Glutamatergic neuron (in vitro differentiated cells): Measurements from ENCODE around the gene NPSR1. TPM values are rescaled to one million over a fixed set of nuclear protein-coding genes. Genes with fewer than 3 reads are reported as not detected.
A peak's percentile ranks its signal among the peaks of the same experiment; 100 is the strongest.

Experiments
- DNase-seq: peaks from one replicate; pipeline ENCODE4 v3.0.0; 2022
- H3K27ac Mint-ChIP-seq: one replicate; pipeline ENCODE4 v1.8.0; 2020; ENCODE audit warnings: mild to moderate bottlenecking, mixed read lengths, inconsistent platforms; ENCODE audit not compliant: unreplicated experiment
- H3K27me3 Mint-ChIP-seq: one replicate; pipeline ENCODE4 v1.8.0; 2020; ENCODE audit warnings: mild to moderate bottlenecking, moderate library complexity, mixed read lengths, inconsistent platforms; ENCODE audit not compliant: unreplicated experiment
- H3K36me3 Mint-ChIP-seq: one replicate; pipeline ENCODE4 v1.8.0; 2020; ENCODE audit warnings: mild to moderate bottlenecking, mixed read lengths, inconsistent platforms; ENCODE audit not compliant: unreplicated experiment
- H3K4me1 Mint-ChIP-seq: one replicate; pipeline ENCODE4 v1.8.0; 2020; ENCODE audit warnings: mild to moderate bottlenecking, low read depth, mixed read lengths, inconsistent platforms; ENCODE audit not compliant: unreplicated experiment
- H3K4me3 Mint-ChIP-seq: one replicate; pipeline ENCODE4 v1.8.0; 2020; ENCODE audit warnings: mild to moderate bottlenecking, mixed read lengths, inconsistent platforms; ENCODE audit not compliant: unreplicated experiment
- H3K9me3 Mint-ChIP-seq: one replicate; pipeline ENCODE4 v1.8.0; 2020; ENCODE audit warnings: mild to moderate bottlenecking, moderate library complexity, mixed read lengths, inconsistent platforms; ENCODE audit not compliant: unreplicated experiment
- total RNA-seq: library from RNA; stranded (reverse); fragmentation: NEBNext Ultra II Directional; extraction: Animal tissue kit (Norgen Biotek cat#: 25700); gene quantifications from one replicate; pipeline ENCODE4 v1.2.1, GENCODE V29; 2021; ENCODE audit not compliant: unreplicated experiment
- TF ChIP-seq, protein P1 (sequence below): fragments of 200-600 bp; sonication (generic); IDR thresholded peaks from one replicate; pipeline ENCODE4 v1.5.0; 2021; ENCODE audit not compliant: partially characterized antibody, unreplicated experiment

NPSR1 gene
- total RNA-seq, 1 donor from 2014 or later, result not detected

DNA sequence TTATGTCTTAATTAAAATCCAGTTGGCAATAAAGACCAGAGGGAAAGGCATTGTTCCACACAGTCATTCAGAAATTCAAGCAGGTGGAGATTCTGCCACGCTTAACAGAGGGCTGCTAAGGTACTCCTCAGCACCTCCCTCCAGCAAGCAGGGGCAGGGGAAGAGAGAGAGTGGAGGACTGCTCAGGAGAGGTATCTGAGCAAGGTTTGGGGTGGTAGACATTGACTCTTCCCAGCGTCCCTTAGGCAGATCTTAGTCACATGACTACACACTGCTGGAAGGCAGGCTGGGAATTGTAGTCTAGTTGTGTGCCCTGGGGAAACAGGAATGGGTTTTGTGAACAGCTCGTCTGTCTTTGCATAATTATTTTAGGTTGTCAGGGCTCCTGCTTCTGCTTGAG is 181.6 kb downstream of the NPSR1 start:
- peaks cover 4% of the 10 kb centered on the region for H3K27me3 Mint-ChIP-seq
- no peaks in the 10 kb centered on the region for H3K36me3 Mint-ChIP-seq

DNA sequence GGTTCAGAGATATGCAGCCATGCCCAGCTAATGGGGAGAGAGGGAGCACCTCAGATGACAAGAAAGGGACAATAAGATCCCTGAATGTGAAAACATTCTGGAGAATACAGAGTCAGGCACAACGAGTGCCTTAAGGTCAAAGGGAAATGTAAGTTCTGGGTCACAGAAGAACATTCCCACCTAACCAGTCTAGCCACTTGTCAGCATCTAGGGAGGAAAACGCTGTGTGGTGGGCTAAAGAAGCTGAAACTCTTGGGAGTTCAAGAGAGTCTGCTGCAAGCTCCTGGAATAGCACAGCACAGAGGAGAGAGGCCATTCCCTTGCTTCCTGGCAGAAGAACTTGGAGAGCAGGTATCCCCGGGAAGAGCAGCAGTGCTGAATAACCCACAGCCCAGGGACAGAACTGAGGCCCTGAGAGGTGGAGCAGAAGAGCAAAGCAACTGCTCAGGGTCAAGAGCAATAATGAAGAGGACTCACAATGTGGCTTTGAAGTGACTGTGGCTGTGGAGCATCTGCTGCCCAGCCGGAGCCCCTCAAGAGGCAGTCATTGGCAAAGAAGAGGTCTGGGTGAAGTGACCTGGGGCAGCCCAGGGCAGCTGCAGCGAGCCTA is 182.3 kb downstream of the NPSR1 start:
- no peak for DNase-seq
- Mint-ChIP-seq H3K9me3 (peaks cover 3% of the 10 kb centered on the region), H3K36me3 (no peaks in the 10 kb centered on the region), H3K27ac (no peak overlapping the region), H3K4me3 (no peak overlapping the region), H3K4me1 (peaks cover 22% of the 10 kb centered on the region), H3K27me3 (peaks cover 2% of the 10 kb centered on the region)
- TF ChIP-seq, protein P1, sequence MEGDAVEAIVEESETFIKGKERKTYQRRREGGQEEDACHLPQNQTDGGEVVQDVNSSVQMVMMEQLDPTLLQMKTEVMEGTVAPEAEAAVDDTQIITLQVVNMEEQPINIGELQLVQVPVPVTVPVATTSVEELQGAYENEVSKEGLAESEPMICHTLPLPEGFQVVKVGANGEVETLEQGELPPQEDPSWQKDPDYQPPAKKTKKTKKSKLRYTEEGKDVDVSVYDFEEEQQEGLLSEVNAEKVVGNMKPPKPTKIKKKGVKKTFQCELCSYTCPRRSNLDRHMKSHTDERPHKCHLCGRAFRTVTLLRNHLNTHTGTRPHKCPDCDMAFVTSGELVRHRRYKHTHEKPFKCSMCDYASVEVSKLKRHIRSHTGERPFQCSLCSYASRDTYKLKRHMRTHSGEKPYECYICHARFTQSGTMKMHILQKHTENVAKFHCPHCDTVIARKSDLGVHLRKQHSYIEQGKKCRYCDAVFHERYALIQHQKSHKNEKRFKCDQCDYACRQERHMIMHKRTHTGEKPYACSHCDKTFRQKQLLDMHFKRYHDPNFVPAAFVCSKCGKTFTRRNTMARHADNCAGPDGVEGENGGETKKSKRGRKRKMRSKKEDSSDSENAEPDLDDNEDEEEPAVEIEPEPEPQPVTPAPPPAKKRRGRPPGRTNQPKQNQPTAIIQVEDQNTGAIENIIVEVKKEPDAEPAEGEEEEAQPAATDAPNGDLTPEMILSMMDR, result no peak

More for the DNA sequence above, 181.6 kb downstream of the NPSR1 start:
- no peak for DNase-seq
- Mint-ChIP-seq H3K4me1 (peaks cover 20% of the 10 kb centered on the region), H3K9me3 (peaks cover 3% of the 10 kb centered on the region), H3K4me3 (no peak overlapping the region), H3K27ac (no peak overlapping the region)
- TF ChIP-seq, protein P1, result no peak

DNA sequence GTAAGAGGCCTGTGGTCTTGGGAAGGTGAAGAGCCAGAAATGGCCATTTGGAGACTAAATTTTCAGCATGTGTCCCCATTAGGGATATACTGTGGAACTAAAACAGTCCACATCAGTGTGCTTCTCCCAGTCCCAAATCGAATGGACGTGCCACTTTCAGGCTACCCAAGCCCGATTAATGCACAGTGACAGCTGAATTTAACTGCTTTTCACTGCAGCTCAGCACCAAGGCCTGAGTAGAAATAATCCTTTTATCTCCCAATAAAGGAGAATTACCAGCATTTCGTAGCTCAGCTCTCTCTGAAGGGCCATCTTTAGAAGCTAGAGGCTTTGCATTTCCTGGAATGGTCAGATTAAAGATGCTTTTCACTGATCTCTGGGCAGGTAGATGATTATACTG is 183.3 kb downstream of the NPSR1 start:
- Mint-ChIP-seq H3K27ac (no peak overlapping the region), H3K36me3 (no peaks in the 10 kb centered on the region), H3K9me3 (peaks cover 3% of the 10 kb centered on the region), H3K27me3 (peaks cover 2% of the 10 kb centered on the region), H3K4me3 (no peak overlapping the region), H3K4me1 (peaks cover 30% of the 10 kb centered on the region)
- no peak for DNase-seq
- TF ChIP-seq, protein P1, result no peak

DNA sequence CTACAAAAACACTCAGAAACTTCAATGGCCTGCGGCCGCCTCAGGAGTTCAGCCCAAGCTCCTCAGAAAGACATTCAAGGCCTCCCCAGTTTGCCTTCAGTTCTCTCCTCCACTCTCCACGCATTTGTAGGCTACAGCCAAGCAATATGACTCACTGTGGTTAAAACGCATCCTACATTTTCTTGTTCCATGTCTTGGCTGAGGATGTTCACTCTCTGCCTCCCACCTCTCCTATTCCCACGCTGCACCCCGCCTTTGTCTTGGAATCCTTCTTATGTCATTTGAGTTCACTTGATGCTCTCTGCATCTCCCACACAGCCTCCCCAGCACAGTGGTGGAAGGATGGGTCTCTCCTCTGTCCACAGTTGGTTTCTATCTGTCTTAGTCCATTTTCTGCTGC is 184.8 kb downstream of the NPSR1 start:
- no peaks in the 10 kb centered on the region for H3K36me3 Mint-ChIP-seq
- H3K27ac Mint-ChIP-seq, result no peak overlapping the region

DNA sequence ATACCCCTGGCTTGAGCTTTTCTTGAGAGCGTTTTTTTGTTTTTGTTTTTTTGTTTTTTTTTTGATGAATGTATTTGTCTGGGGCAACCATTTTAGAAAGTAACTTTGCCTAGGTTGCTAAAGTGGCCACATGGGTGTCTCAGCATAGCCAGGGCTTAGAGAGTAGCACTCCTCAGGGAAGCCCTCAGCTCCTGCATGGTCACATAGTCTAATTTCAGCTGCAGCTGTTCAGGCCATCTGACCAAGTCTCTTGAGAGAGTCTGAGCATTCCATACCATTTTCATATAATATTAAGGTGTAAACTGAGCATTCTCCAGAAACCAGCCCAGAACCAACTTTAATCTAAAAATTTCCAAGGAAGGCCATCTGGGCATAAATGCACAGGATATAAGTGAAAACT is 186.4 kb downstream of the NPSR1 start:
- Mint-ChIP-seq H3K9me3 (no peaks in the 10 kb centered on the region), H3K4me1 (peaks cover 19% of the 10 kb centered on the region), H3K27me3 (no peaks in the 10 kb centered on the region), H3K27ac (peak overlapping the region; percentile 44), H3K36me3 (no peaks in the 10 kb centered on the region), H3K4me3 (no peak overlapping the region)
- TF ChIP-seq, protein P1, result no peak
- no peak for DNase-seq

More for the DNA sequence above, 184.8 kb downstream of the NPSR1 start:
- TF ChIP-seq, protein P1, result no peak
- Mint-ChIP-seq H3K9me3 (peaks cover 2% of the 10 kb centered on the region), H3K4me3 (no peak overlapping the region), H3K4me1 (peaks cover 28% of the 10 kb centered on the region), H3K27me3 (no peaks in the 10 kb centered on the region)
- no peak for DNase-seq
